ENCODE data around the gene MYL2.

- TF ChIP-seq CTCF (IDR thresholded peaks at IDR 0.05), result no peak
- TF ChIP-seq ATF1 (CRISPR knock-in tag; IDR thresholded peaks at IDR 0.05), result no peak
- TF ChIP-seq, protein P1, sequence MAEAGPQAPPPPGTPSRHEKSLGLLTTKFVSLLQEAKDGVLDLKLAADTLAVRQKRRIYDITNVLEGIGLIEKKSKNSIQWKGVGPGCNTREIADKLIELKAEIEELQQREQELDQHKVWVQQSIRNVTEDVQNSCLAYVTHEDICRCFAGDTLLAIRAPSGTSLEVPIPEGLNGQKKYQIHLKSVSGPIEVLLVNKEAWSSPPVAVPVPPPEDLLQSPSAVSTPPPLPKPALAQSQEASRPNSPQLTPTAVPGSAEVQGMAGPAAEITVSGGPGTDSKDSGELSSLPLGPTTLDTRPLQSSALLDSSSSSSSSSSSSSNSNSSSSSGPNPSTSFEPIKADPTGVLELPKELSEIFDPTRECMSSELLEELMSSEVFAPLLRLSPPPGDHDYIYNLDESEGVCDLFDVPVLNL (CRISPR knock-in tag; IDR thresholded peaks at IDR 0.05; ENCODE audit: borderline replicate concordance, low read depth), result no peak
- TF ChIP-seq CDX4 (CRISPR knock-in tag; IDR thresholded peaks at IDR 0.05; ENCODE audit: borderline replicate concordance), result no peak
- no peak for TF ChIP-seq PRDM15 (CRISPR knock-in tag; IDR thresholded peaks at IDR 0.05)
- no peak for TF ChIP-seq NFYB (CRISPR knock-in tag; conservative IDR thresholded peaks at IDR 0.05; ENCODE audit: low read depth)
- TF ChIP-seq CREB1 (CRISPR knock-in tag; IDR thresholded peaks at IDR 0.05), result no peak
- TF ChIP-seq FOXP1 (CRISPR knock-in tag; IDR thresholded peaks at IDR 0.05; ENCODE audit: borderline replicate concordance), result no peak
- no peak for TF ChIP-seq NR2C2 (CRISPR knock-in tag; IDR thresholded peaks at IDR 0.05)
- no peak for TF ChIP-seq USF2 (CRISPR knock-in tag; IDR thresholded peaks at IDR 0.05)
- TF ChIP-seq NR1H2 (CRISPR knock-in tag; IDR thresholded peaks at IDR 0.05), result no peak
- no peak for TF ChIP-seq E2F1 (CRISPR knock-in tag; IDR thresholded peaks at IDR 0.05)
- no peak for TF ChIP-seq ETV6 (CRISPR knock-in tag; IDR thresholded peaks at IDR 0.05)
- no peak for TF ChIP-seq ZNF121 (CRISPR knock-in tag; IDR thresholded peaks at IDR 0.05)
Observed at GRCh38 chr12:110907583-110907982, 12.8 kb downstream of the MYL2 start.

Data from WTC11 (cell line).